ENCODE data around the gene WDFY4.
A peak's percentile ranks its signal among the peaks of the same experiment; 100 is the strongest.

The WDFY4 gene

DNA sequence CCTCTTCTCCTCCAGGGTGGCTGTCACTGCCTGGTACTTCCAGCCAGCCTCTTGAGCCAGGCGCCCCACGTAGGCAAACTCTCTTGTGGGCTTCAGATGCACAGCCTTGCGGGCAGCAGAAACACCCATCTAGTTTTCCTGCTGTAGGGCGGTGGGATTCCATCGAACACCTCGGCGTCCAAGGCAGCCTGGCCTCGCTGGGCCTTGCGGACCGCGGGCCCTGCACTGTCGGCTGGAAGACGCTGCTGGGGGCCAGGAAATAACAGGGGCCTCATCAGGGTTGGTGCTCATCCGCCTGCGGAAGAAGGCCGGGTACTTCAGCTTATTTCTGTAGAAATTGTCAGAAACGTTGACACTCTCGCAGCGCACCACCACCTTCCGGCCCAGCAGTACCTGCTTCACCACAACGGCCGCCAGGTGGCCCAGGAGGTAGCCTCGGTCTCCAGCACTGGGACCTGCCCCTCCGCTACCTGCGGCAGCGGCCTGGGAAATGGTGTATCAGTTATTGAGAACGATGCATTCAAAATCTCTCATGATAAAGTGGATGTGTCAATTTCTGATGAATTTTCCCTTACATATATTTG lies 61.1 kb downstream of the WDFY4 start:
- DNase-seq = no peak

DNA sequence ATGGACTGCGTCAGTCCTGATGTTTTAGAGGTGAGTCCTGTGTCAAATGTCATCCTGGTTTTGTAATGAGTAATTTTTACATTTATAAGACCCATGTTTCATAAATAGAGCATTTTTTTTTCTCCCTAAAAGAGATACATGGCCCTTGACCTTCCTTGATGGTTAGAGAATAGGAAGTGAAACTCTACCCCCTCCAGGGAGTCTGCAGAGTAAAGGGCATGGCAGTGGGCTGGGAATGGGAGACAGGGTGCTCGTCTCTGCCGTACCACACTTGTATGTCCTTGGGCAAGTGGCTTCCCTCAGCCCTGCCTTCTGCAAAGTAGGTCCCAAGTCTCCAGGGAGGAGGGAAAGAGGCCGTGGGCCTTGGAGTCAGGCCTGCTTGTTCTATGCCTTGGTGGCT lies 63.9 kb downstream of the WDFY4 start:
- peak; percentile 7 for DNase-seq

DNA sequence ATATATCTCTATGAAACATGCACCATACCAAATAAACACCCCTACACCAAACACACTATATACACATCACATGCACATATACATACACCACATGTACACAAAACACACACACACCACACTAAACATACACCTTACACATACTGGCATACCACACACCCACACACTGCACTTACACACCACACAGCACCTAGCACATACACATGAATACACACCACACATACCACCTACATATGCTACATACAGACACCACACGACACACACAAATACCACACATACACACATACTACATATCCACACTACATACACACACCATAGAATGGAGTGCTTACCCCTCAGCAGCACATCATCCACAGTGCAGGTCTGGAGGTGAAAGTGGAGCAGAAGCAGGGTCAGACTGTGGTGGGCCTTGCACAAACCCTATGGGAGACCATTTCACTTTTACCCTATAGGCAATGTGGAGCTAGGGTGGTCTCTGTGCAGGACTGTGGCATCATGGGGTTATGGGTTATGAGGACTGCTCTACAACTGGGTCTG lies 64.6 kb downstream of the WDFY4 start:
- no peak for DNase-seq

- DNase-seq = no peak
Measured at GRCh38 chr10:48750019-48750418, 65.3 kb downstream of the WDFY4 start.

GRCh38 chr10:48750991-48751390 lies 66.3 kb downstream of the WDFY4 start:
- DNase-seq = no peak

DNA sequence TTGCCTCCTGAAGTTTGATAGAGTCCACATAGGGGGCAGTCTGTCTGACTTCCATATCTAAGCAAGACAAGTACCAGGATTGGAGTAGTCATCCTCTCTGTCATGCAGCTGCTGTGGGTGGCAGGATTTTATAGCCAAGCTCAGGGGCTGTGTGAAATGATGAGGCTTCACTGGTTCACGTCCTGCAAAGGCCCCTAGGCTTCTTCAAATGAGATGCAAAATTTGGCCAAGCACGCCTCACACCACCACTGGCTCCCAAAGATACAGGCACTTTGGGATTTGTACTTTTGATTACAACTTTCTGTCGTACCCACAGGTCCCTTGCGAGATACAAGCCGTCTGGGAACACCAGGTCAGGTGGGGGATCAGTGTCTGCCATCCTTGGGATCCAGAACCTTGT lies 67.1 kb downstream of the WDFY4 start:
- no peak for DNase-seq

DNA sequence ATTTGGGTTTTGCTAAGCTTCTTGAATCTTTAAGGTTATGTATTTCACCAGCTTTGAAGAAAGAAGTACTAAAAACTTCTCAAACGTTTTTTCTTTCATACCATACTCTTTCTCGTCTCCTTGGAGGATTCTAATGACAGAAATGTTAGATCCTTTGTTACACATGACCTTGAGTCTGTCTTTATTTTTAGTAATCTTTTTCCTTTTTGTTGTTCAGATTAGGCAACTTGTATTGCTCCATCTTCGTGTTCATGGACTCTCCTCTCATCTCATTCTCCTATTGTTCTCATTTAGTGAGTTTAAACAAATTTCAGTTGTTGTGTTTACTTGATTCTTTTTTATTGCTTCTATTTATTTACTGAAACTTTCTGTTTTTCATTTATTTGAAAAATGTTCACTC lies 73.7 kb downstream of the WDFY4 start:
- DNase-seq = no peak

DNA sequence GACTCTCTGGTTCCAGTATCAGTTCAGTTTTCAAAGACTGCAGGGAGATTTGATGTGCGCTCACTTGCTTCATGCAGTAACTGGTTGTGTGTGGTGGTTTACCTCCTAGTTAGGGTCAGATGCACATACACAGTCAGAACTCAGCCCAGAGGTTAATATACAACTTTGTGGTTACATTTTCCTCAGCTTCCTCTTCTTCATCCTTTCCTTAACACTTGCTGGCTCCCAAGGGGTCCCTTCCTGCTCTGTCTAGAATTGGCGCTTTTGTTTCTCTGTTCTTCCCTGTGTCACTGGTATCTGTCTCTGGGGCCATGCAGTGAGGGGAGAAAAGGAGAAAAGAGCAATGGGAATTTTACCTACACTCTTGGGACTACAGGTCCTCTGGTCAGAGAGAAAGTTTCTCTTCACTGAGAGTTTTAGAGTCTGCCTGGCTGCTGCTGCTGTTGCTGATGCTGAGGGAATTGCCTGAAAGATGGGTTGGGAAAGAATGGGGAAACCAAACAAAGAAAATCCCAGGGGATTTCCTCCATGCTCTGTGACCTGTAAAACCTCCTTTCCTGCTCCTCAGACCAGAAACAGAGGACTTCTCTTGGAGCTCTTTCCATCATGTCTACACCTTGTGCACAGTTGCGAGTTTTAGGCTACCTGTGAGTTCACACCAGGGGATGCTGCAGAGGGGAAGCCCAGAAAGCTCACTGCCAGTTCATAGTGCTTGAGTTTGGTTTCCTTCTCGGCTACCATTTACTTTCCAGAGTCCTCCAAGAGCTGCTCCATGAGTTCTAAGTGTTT lies 74.6 kb downstream of the WDFY4 start:
- no peak for DNase-seq

- no peak for DNase-seq
Measured at GRCh38 chr10:48760983-48761382, 76.3 kb downstream of the WDFY4 start.

- DNase-seq = no peak
Measured at GRCh38 chr10:48762064-48763042, 77.7 kb downstream of the WDFY4 start.

GRCh38 chr10:48763403-48763965 lies 78.8 kb downstream of the WDFY4 start:
- no peak for DNase-seq

- DNase-seq = no peak
Measured at GRCh38 chr10:48764486-48764885, 79.8 kb downstream of the WDFY4 start.

- no peak for DNase-seq
Measured at GRCh38 chr10:48765039-48765438, 80.4 kb downstream of the WDFY4 start.

- DNase-seq = no peak
Measured at GRCh38 chr10:48765527-48765926, 80.9 kb downstream of the WDFY4 start.

DNA sequence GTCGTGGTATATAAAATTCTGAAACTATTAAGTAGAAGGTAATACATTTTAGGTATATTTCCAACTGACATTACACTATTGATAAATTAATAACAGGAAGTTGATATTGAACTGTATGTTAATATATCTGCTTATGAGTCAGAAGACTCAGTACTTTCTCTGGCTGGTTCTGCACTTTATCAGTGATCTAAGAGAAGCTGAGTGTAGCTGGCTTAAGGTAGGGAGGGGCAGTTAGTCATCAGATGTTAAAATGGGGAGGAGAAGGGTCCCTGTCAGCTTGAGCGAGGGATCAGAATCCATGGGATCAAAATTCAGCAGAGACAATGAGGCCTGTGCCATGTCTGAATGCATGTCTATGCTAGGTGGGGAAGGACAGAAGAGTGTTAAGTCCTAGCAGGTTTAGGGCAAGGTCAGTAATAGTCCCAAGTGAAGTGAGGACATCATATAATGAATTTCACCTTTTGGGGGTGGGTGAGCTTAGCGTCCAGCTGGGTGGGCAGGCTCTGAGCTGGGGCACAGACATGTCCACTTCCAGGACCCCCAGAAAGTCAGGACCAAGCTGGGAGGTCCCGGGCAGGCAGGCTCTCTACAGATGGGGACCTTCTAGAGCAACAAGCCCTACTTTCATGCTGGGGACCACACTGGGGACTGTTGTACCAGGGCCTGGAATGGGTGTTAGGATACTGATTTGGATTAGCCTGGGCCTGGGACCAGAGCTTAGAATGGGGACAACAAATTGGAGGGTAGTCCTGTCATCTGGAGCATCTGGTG lies 82.9 kb downstream of the WDFY4 start:
- no peak for DNase-seq

- no peak for DNase-seq
Measured at GRCh38 chr10:48768144-48768766, 83.6 kb downstream of the WDFY4 start.

- DNase-seq = no peak
Measured at GRCh38 chr10:48768926-48769325, 84.3 kb downstream of the WDFY4 start.

GRCh38 chr10:48769706-48770435 lies 85.2 kb downstream of the WDFY4 start:
- no peak for DNase-seq

DNA sequence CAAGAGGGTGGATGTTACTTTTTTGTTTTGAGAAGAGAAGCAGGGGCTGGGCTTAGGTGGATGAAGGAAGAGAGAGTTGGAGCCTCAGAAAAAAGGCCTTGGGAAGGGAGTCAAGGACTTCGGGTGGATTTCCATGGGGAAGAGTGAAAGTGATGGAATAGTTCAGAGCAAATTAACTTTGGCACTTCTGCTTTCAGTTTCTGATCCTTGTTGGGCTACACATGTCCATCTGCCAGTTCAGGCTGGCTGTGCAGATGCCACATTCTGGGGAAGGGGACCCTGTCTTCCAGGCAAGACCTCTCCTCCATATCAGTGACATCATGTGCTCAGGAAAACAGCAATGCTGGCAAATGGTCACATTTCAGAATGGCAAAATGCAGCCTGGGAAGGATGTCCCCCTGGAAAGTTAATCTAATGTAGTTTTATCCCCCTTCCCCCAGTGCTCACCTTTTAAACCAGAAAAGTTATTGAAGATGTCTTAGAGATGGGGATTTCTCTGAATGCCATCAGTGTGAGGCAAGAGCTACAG lies 86.0 kb downstream of the WDFY4 start:
- no peak for DNase-seq

GRCh38 chr10:48771234-48771633 lies 86.6 kb downstream of the WDFY4 start:
- no peak for DNase-seq

DNA sequence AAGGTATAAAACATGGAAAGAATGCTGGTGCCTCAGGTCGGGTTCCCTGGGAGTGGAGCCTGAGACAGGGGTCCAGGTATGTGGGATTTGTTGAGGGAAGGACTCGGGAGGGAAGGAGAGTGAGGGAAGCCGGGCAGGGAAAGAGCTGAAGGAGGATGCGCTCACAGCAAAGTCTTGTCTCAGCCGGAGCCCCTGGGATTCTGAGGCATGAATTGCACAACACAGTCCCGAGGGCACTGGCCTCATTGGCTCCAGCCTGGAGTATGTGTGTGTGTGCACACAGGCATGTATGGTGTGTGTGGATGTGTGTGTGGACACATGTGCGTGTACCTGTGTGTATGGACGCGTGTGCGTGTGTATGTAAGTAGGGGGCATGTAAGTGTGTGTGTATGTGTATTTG lies 87.4 kb downstream of the WDFY4 start:
- DNase-seq = no peak
